DND-41 (cell line): ENCODE data around the gene POLD1.

Source experiments
- ATAC-seq: fragments of 200-7000 bp; cut with Tn5 transposase; 3 replicates; pipeline ENCODE4 v1.9.1; 2021; ENCODE audit warnings: low read depth; ENCODE audit not compliant: insufficient read depth
- DNase-seq: peaks from one replicate; pipeline ENCODE4 v3.0.0-alpha.2; 2020
- H2AFZ ChIP-seq: 2 replicates; pipeline ENCODE4 v1.6.0; 2012; ENCODE audit warnings: low read depth, low read length
- H3K27ac ChIP-seq: 2 replicates; pipeline ENCODE4 v1.5.1; 2012; ENCODE audit warnings: low read length, inconsistent platforms
- H3K27me3 ChIP-seq: fragments of 200-600 bp; sonication (generic); 2 replicates; pipeline ENCODE4 v1.6.0; 2012; ENCODE audit warnings: low read length, mild to moderate bottlenecking, inconsistent platforms; ENCODE audit not compliant: insufficient read depth, poor library complexity
- H3K36me3 ChIP-seq: 2 replicates; pipeline ENCODE4 v1.5.1; 2012; ENCODE audit warnings: low read length, inconsistent platforms; ENCODE audit not compliant: insufficient read depth
- H3K4me1 ChIP-seq: 2 replicates; pipeline ENCODE4 v1.5.1; 2012; ENCODE audit warnings: mild to moderate bottlenecking, low read length; ENCODE audit not compliant: insufficient read depth
- H3K4me2 ChIP-seq: 2 replicates; pipeline ENCODE4 v1.6.0; 2012; ENCODE audit warnings: mild to moderate bottlenecking, moderate library complexity, low read length, inconsistent platforms; ENCODE audit not compliant: insufficient read depth
- H3K4me3 ChIP-seq, 2 experiments: fragments of 200-600 bp in 1 of 2; shearing (Covaris generic) in 1 of 2; 2 replicates each; pipeline ENCODE4 v1.5.1; 2012 to 2016; ENCODE audit warnings: inconsistent platforms in 2 of 2, low read length in 2 of 2, mild to moderate bottlenecking in 2 of 2, low read depth in 1 of 2, moderate library complexity in 1 of 2
- H3K79me2 ChIP-seq: 2 replicates; pipeline ENCODE4 v1.6.0; 2012; ENCODE audit warnings: low read length, inconsistent platforms; ENCODE audit not compliant: insufficient read depth
- H3K9ac ChIP-seq: 2 replicates; pipeline ENCODE4 v1.6.0; 2012; ENCODE audit warnings: low read depth, mild to moderate bottlenecking, inconsistent platforms, low read length, moderate library complexity
- H3K9me3 ChIP-seq: 2 replicates; pipeline ENCODE4 v1.5.1; 2012; ENCODE audit warnings: low read length, moderate library complexity, mild to moderate bottlenecking, inconsistent platforms; ENCODE audit not compliant: insufficient read depth, severe bottlenecking
- H4K20me1 ChIP-seq: 2 replicates; pipeline ENCODE4 v1.6.0; 2012; ENCODE audit warnings: low read length; ENCODE audit not compliant: insufficient read depth
- CTCF ChIP-seq: IDR thresholded peaks from 2 replicates; pipeline ENCODE4 v1.5.1; 2012; ENCODE audit warnings: borderline replicate concordance, low read length, moderate library complexity, mild to moderate bottlenecking; ENCODE audit not compliant: poor library complexity, severe bottlenecking; ENCODE audit errors: extremely low read depth
- EZH2 ChIP-seq: IDR thresholded peaks from 3 replicates; pipeline ENCODE4 v1.6.1; 2012; ENCODE audit warnings: borderline replicate concordance, low read depth, mild to moderate bottlenecking, moderate library complexity, low read length, inconsistent platforms; ENCODE audit not compliant: severe bottlenecking

POLD1 gene

GRCh38 chr19:50362030-50362412 is 22.1 kb upstream of the POLD1 start:
- H3K9ac ChIP-seq = no peak overlapping the region
- H4K20me1 ChIP-seq = no peaks in the 10 kb centered on the region
- no peaks in the 10 kb centered on the region for H3K36me3 ChIP-seq
- DNase-seq (no peak), ATAC-seq (no peak)
- H3K4me2 ChIP-seq = no peak overlapping the region
- no peak overlapping the region for H3K27ac ChIP-seq
- no peaks in the 10 kb centered on the region for H3K27me3 ChIP-seq
- H3K4me3 ChIP-seq = no peak overlapping the region
- no peaks in the 10 kb centered on the region for H3K9me3 ChIP-seq
- H3K79me2 ChIP-seq = no peaks in the 10 kb centered on the region
- peaks cover 29% of the 10 kb centered on the region for H3K4me1 ChIP-seq
- no peak for TF ChIP-seq CTCF
- TF ChIP-seq EZH2 = no peak
- H2AFZ ChIP-seq = no peak overlapping the region

GRCh38 chr19:50362656-50363424 is 21.3 kb upstream of the POLD1 start:
- Histone ChIP-seq H3K4me2 (no peak overlapping the region), H3K36me3 (no peaks in the 10 kb centered on the region), H3K79me2 (no peaks in the 10 kb centered on the region), H4K20me1 (no peaks in the 10 kb centered on the region), H3K27me3 (no peaks in the 10 kb centered on the region), H3K4me3 (no peak overlapping the region), H2AFZ (no peak overlapping the region), H3K9ac (no peak overlapping the region), H3K4me1 (peaks cover 21% of the 10 kb centered on the region), H3K9me3 (no peaks in the 10 kb centered on the region), H3K27ac (no peak overlapping the region)
- DNase-seq = no peak
- TF ChIP-seq EZH2 (no peak), CTCF (no peak)
- ATAC-seq = no peak

- DNase-seq (peak; percentile 30), ATAC-seq (no peak)
- Histone ChIP-seq H3K4me3 (no peak within 1 kb of the TSS), H3K79me2 (no peaks in the 10 kb centered on the region), H4K20me1 (no peaks in the 10 kb centered on the region), H3K36me3 (no peaks in the 10 kb centered on the region), H3K27me3 (no peaks in the 10 kb centered on the region), H3K9me3 (no peaks in the 10 kb centered on the region), H3K27ac (no peak within 1 kb of the TSS), H3K9ac (no peak within 1 kb of the TSS), H3K4me2 (no peak within 1 kb of the TSS), H3K4me1 (peaks cover 34% of the 10 kb centered on the region), H2AFZ (no peak within 1 kb of the TSS)
- TF ChIP-seq CTCF (no peak), EZH2 (no peak)
Observed at GRCh38 chr19:50365434-50366306, 18.5 kb upstream of the POLD1 start, which contains the start of gene NAPSA. NAPSA (minus strand) TSS chr19:50365639; CDS start chr19:50365621, 18 bp downstream.
